ENCODE measurements around the gene CDK4.

The CDK4 gene

DNA sequence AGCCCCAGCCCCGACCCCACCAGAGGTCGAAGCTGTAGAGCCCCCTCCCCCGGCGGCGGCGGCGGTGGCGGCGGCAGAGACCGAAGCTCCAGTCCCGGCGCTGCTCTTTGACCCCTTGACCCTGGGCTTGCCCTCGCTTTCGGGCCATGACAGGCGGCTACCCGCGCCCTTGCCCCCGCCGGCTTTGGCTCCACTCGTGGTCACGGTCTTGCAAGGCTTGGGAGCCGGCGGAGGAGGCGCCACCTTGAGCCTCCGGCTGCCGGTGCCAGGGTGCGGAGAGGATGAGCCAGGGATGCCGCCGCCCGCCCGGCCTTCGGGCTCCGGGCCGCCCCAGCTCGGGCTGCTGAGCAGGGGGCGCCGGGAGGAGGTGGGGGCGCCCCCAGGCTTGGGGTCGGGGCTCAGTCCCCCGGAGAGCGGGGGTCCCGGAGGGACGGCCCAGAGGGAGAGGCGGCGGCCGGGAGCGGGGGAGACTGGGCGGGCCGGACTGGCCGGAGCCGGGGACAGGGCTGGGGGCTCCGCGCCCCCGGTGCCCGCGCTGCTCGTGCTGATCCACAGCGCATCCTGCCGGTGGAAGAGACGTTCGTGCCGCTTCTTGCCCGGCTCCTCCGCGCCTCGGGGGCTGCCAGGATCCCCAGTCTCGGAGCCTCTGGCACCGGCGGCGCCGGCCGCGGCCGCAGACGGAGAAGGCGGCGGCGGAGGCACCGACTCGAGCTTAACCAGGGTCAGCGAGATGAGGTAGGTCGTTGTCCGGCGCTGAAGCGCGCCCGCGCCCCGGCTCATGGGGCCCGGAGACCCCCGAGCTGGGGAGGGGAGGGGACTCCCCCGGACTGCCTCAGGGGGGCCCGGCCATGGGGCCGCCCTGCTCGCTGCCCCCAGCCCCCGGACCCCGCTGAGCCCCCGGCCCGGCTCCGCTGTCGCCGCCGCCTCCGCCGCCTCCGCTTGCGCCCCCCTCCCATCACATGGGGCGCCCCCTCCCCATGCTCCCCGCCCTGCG is 14.3 kb downstream of the CDK4 start:
- DNase-seq, result no peak

DNA sequence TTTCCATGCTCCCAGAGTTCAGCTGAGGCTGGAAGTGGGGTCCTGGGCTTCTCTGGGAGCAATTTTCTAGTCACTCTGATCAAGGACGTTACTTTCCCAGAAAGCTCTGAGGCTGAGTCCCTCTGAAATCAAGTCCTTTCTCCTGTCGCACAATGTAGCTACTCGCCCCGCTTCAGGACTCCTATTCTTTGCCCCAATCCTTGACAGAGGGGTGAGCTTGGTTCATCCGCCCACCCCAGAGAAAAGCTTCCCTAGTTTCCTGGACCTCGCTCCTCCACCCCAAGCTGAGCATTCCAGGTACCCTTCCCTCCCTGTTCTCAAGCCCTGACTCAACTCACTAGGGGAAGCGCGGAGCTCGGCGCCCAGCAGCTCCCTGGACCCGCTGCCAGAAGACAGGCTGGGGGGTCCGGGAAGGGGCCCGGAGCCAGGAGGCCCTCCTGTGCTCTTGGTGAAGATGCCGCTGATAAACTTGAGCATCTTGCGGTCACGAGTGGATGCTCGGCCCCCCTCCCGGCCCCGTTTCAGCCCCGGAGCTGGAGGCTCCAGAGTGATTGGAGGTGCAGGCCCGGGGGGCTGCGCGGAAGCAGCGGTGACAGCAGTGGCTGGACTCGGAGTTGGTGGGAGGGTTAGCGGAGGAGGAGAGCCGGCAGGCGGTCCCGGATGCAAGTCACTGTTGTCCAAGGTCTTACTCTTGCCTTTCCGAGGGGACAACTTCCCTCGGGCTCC is 15.2 kb downstream of the CDK4 start:
- DNase-seq, result no peak

DNA sequence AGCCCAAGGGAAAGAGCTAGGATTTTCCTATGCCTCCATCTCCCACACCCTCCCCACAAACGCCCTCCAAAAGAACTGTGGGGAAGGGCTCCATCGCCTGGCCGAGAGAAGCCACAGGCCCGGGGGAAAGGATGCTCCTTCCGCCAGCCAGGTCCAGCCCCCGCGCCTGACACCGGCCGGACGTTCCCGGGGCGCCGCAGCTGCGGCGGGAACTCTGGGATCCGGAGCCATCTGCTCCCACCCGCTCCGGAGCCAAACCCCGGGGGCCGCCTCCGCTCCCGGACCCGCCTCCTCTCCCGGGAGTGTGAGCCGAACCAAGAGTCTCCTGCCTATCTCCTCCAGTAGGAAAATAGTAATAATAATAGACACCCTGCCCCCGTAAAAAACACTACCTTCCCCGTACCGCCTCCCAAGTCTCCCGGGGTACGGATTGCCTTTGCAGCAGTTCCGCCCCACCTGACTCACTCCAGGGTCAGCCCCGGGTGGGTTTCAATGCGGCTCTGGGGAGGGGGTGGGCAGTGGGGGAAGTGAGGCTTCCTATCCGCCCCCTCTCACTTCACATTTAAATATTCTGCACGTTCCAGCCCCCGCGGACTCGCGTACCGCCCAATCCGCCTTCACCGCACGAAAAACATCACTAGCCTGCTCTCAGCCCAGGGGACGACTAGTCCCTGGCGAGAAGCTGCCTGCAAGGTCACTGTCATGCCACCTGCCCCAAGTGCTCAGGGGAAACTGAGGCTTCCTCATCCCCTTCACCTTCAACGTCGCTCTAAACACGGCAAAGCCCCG is 16.0 kb downstream of the CDK4 start:
- no peak for DNase-seq

DNA sequence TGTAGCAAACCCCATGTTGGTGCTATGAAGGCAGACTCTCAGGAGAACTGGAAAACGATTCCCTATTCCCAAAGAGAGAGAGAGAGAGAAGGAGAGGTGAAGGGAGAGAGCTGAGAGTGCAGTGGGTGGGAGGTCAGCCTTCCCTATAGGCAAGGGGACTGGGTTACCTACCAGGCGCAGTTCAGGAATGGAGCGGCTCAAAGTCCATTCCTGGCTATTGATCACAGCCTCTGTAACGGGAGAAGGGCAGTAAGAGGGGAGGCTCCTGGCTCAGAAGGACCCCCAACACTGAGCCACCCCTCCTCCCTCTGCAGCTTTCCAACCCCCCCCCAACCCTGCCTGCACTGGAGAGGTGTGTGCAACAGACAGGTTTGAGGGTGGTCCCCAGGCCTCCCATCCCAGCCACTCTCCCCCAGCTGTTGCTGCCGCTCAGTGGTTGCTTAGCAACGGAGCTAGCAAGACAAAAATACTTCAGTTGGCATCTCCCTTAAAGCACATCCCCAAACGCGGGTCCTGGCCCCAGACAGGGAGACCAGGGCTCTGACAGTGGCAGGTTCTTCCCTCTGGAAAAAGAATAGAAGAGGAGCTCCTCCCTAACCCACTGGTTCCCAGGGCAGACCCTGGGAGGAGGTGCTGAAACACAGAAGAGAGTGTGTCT is 16.8 kb downstream of the CDK4 start:
- DNase-seq, result no peak

DNA sequence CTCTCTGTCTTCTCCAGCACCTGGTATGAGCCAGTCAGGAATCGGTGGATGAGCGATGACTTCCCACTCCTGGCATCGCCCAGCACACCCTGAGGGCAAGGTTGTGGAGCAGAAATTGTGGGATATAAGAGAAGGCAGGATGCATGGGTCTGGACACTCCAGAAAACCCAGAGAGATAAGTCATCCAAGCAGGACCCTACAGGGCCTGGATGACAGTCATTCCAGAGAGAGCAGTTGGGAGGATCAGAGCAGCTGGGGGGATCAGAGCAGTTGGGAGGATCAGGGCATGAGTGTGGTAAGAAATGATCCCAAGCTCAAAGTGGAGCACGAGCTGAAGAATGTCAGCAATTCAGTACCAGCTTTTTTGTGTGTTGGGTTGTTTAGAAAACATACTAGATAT is 17.5 kb downstream of the CDK4 start:
- DNase-seq, result no peak

DNA sequence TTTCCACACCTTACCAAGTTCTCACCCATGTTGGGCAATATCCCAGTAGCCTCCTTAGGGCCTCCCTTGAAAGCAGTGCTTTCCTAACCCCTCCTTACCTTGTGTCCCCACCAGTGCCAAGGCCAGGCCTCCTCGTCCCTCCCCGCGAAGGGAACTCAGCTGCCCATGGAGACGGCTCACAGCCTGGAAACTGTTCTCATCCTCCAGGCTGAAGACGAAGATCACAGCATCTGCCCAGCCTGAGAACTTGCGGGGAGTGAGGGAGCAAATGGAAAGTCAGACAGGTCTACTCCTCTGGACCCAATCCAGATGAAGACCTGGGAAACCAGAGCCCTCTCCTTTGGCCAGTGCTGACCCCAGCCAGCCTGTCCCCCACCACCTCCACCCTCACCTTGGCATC is 18.2 kb downstream of the CDK4 start:
- DNase-seq, result no peak

DNA sequence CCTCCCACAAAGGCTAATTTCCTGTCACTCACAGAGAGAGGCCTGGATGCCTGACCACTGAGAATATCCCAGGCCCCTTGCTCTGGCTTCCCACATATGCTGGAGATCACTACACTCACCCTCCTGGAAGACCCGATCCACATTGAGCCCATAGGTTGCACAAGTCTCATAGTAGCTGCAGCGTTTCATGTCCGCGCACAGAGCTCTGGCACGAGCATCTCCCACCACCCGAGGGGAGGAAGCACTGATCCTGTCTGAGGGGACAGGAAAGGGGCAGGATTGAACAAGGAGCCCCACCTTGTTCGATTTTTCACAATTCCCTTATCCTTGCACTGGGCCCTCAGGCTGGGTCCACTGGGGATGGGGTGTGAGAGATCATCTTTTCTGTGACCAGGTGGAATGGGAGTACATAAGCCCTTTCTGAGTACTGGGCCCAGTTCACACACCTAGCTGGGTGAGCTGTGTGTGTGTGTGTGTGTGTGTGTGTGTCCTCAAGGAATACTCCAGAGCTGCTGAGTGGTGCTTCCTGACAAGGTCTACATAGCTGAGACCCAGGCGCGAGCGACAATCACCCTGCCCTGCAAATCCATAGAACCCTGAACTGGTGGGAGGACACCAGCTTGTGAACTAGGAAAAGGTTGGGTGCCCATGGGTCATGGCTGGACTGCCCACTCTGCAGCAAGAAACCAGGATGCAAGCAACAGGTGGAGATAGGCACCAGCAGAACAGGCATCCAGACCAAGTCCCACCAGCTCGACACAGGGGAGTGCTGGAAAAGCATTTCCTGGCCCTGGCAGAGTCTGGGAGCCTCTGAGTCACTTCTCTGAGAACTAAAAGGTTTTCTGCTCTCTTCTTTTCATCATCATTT is 19.1 kb downstream of the CDK4 start:
- no peak for DNase-seq

DNA sequence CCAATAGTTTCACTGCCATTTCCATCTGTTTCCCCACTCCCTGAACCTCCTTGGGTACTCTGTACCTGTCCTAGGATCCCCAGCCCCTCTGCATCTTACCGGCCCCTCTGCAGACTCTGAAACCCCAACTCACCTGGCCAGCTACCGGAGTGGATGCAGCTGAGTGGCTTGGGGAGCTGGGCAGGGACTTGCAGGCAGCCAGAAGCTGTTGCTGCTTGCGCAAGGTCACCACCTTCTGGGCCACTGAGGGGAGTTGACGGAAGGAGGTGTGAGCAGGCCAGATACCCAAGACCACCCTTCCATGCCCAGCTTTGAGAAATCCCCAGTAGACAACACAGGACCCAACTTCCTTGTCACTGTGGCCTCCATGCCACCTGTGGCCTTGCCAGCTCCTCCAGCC is 19.8 kb downstream of the CDK4 start:
- no peak for DNase-seq

DNA sequence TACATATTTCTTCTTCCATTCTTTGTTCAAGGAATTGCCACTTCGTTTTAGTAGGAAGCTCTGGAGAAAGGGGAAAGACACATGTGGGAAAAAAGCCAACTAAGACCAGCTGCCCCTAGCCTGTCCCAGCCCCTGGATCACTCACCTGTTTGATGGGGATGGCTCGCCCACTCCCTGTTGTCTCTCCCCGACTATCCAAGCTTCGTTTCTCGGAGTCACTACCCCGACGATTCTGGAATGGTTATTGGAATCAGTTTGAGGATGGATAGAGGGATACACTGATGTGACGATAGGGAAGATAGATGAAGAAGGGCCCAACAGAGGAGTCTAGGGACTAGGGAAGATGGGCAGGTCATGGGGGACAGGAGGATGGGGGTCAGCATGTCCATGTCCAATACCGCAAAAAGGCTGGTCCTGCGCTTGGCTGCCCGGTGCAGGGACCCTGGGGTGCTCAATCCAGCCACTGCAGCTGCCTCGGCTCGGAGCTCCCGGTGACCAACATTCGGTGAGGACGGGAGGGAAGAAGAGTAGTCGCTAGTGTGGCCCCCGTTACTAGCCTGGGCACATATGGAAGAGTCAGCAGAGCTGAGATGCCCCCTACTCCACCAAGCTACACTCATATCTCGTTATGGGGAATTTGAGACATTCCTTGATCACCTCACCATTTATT is 20.6 kb downstream of the CDK4 start:
- DNase-seq, result no peak

DNA sequence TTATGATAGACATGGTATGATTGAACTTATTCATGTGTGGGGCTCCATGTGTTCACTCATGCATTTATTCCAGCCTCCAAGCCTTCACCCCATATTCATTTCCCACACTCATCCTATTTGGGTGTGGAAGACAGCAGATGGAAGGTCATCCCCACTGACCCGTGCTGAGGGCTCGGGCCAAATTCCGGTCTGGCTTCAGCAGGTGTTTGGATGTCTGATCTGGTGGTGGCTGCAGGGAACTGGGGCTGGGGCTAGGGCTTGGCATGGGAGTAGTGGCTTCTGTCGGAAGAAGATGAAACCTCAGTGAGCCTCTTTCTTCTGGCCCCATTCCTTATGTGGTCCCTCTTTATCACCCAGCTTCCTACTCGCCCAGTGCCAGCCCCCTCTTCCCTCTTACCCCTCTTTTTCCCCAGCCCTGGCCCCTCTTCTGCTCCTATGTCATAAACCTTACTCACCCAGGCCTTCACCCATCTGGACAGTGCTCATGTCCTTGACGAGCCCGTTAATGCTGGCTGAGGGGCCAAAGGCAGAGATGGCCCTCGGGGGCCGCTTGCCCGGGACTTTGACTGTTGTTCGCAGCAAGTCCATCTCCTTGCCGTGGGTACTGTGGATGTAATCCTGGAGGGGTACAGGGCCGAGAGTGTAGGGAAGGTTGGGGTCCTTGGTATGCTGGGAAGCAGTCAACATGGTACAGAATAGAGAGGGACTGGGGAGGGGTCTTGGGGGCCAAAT is 21.6 kb downstream of the CDK4 start:
- DNase-seq, result no peak

DNA sequence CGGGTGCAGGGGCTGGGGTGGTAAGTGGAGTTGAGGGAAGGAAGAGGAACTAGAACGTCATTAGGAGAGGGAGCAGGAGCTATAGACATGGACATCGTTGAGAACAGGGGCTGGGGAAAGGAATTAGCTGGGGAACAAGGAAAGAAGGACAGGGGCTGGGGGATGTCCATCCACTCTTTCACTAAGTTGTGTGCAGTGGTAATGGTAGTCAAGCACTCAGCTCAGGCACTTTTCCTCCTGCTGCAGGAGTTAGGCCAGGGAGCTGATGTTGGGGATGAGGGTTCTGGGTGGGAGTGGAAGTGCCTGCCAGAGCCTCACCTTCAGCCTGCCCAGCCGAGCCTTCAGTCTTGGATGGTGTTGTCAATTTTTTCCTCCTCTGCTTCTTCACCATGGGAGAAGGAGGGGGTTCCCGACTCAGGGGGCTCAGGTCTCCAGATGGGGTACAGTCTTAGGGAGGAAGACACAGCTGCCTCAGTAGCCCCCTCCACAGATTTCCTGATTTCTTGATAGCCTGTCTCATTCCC is 22.7 kb downstream of the CDK4 start:
- DNase-seq, result no peak

DNA sequence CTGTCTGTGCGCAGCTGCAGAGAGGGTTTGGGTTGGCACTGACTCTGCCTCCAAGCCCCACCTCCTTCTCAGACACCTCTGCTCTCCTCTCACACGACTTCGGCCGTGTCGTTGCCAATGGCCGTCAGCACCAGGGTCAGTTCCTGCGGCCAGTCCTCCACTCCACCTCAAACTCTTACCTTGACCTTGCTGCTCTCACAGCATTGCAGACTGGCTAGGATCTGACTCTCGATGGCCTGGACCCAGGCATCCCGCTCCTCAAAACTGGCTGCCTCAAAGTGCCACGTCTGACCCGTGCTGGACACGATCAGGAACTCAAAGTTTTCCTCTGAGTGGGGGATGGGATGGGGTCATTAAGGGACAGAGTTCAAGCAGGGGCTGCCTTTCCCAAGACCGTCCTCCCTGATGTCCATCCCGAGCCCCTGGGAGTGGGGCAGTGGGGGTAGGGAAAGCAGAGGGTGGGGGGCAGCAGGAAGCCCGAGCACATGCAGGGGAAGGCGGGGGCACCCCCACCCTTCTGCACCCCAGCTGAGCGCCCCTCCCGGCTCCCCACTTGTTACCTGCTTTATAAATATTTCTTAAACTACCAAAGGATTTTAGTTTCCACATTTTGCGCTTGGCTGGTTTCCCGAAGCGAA is 24.2 kb downstream of the CDK4 start:
- DNase-seq, result no peak

DNA sequence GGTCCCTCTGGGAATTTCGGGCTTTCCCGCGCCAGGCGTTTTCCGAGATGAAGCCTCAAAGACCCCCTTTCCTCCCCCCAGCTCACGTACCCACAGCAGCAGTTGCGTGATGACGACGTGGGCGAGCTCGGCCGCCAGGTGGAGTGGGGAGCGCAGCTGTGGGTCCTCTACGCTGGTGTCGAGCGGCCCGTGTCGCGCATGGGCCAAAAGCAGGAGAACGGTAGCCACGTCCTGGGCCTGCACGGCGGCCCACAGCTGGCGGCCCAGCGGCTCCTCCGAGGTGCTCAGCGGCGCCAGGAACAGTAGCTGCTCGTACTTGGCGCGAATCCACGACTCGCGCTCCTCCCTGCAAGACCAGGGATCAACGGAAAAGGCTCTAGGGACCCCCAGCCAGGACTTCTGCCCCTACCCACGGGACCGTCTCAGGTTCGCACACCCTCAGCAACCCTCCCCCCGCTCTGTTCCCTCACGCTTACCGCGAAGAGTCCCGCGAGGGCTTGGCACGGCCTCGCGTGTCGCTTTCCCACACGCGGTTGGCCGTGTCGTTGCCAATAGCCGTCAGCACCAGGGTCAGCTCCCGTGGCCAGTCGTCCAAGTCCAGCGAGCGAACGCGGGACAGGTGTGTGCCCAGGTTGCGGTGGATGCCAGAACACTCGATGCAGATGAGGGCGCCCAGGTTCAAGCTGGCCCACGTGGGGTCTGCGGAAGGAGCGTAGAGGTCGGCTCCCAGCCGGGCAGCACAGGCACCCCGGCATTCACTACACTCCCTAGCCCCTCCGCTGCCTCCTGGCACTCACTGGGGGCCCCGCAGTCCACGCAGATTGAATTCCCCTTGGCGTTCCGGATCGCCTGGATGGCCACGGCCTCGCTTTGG is 25.0 kb downstream of the CDK4 start:
- DNase-seq, result no peak

DNA sequence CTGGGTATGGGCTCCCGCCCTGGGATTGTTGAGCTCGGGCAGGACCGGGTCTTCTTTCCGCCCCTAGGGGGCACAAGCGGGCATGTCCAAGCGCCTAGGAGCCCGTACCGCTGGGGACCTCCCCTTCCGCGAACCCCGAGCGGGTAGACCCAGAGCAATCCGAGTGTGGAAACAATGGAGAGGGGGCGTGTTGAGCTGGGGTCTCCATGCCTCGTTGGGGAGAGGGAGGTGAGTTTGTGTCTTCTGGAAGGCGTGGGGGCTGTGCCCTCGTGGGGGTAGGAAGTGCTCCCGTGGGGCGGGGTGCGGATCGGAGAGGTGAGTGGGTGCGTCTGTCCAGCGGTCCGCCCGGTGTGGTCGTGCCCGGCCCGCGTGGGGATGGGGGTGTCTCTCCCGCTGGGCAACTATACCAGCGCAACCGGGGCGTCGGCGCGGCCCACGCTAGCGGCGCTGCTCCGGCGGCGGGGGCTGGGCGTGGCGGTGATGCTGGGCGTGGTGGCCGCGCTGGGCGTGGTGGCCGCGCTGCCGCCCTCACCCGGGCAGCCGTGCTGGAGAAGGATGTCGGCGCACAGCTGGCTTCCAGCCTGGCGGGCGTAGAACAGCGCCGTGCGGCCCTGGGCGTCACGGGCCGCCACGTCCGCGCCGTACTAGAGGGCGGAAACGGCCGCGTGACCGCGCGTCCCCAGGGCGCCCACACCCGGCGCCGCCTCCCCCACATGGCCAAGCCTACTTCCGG is 25.8 kb downstream of the CDK4 start:
- no peak for DNase-seq

DNA sequence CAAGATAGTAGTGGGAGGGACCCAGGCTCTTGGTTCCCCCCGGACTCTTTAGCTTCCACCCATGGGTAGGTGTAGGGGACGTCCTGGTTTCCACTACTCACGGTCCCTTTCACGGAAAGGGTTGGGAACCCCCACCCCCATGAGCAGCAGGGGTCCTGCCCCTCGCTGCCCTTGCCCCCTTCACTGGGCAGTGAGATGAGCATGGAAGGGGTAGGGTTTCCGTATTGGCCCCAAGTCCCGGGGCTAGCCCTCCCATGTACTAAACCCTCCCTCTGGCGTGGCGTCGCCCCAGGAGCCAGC is 26.3 kb downstream of the CDK4 start:
- DNase-seq, result no peak

DNA sequence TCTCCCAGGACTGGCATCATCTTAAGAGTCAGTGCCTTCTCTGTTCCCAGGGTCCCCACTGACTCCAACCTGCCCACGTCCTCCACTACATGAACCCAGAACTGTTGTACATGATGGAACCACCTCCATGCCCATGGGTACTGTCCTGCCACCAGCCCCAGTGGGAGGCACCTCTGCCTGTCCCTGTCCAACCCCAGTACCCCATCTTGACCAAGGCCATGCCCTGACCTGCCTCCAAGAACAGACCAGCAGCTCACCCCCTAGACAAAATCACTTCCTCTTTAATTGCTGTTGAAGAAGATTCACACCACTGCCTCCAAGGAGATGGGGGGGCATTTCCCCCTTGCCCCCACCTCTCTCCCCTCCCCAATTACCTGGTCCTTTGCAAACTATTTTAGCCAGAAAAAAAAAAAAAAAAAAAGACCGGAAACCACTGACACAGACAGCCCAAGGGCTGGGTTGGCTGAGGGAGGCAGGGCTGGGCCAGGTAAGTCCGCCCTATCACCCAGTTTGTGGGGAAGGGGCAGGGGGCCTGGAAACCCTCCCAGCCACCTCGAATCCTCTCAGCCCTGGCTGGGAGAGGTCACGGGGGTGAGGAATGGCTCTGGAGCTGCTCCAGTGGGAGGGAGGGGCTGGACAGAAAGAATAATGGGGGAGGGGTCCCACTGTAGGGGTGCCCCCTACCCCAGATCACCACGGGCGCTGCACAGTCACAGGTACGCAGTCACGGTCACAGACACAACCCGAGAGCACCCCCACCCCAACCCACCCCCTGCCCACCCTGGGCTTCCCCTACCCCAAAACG is 27.0 kb downstream of the CDK4 start:
- DNase-seq, result no peak
